ENCODE results near the gene RNF169. TPM values are rescaled to one million over a fixed set of nuclear protein-coding genes. Genes with fewer than 3 reads are reported as not detected.

Gene RNF169
- total and polyA plus RNA-seq, 9 of the 15 experiments (the other 6 are each of a cell fraction or from before 2014, with no cell fraction given) = 0.68 to 18.1 (median 10.1) TPM

GRCh38 chr11:74749127-74749964 is 697 bp downstream of the RNF169 start (continued):
- TF ChIP-seq ATF6 (CRISPR knock-in tag; IDR thresholded peaks at IDR 0.05) (no peak), PRMT5 (CRISPR knock-in tag; IDR thresholded peaks at IDR 0.05) (no peak), ZBTB5 (IDR thresholded peaks at IDR 0.05) (no peak), ZFP30 (CRISPR knock-in tag; IDR thresholded peaks at IDR 0.05; ENCODE audit: borderline replicate concordance) (no peak), THRB (CRISPR knock-in tag; conservative IDR thresholded peaks at IDR 0.05) (0 out of 2 replicates have a peak, but pooled peaks have one; percentile 34), FOXJ2 (tag; IDR thresholded peaks at IDR 0.05) (no peak), NR4A1 (CRISPR knock-in tag; IDR thresholded peaks at IDR 0.05) (no peak), NR4A1 (tag; IDR thresholded peaks at IDR 0.05) (no peak), EP300 (IDR thresholded peaks at IDR 0.05; ENCODE audit: low read length) (no peak), MAFK (IDR thresholded peaks at IDR 0.05; ENCODE audit: low read length) (no peak), ESRRB (CRISPR knock-in tag; IDR thresholded peaks at IDR 0.05; ENCODE audit: borderline replicate concordance) (no peak), ZBTB43 (CRISPR knock-in tag; IDR thresholded peaks at IDR 0.05) (peak; percentile 4; the same call in 1 of the 2 replicates), RB1 (IDR thresholded peaks at IDR 0.05; ENCODE audit: low read depth) (peak; percentile 33; the same call in 1 of the 2 replicates), ZEB2 (IDR thresholded peaks at IDR 0.05) (no peak), STAG1 (CRISPR knock-in tag; IDR thresholded peaks at IDR 0.05; ENCODE audit: borderline replicate concordance) (no peak), GTF2E2 (tag; IDR thresholded peaks at IDR 0.05) (no peak), TCF3 (CRISPR knock-in tag; IDR thresholded peaks at IDR 0.05) (no peak), MYNN (IDR thresholded peaks at IDR 0.05) (no peak), MYNN (CRISPR knock-in tag; IDR thresholded peaks at IDR 0.05) (no peak), TAF1 (IDR thresholded peaks at IDR 0.05; ENCODE audit: control insufficient read depth, extremely low read depth, insufficient read depth, low read length, severe bottlenecking) (no peak)

Data from K562 (cell line).